H1 (cell line): ENCODE data around the gene SELENOF. TPM values are rescaled to one million over a fixed set of nuclear protein-coding genes. Genes with fewer than 3 reads are reported as not detected.

ENCODE experiments used
- CTCF ChIA-PET: fragments of 300-600 bp; sonication (Branson Sonifier 250); formaldehyde crosslinking; loops from one replicate; lab custom pipeline; 2021; ENCODE audit not compliant: partially characterized antibody; lab: Charles Lee
- POLR2A ChIA-PET: fragments of 300-600 bp; sonication (Branson Sonifier 250); formaldehyde crosslinking; loops from one replicate; lab custom pipeline; 2021; ENCODE audit warnings: inconsistent platforms; ENCODE audit not compliant: partially characterized antibody; lab: Charles Lee
- DNase-seq, 2 experiments: peaks; one replicate each; pipeline versions ENCODE4 v3.0.0 to v3.0.0-alpha.2; 2010 to 2022; ENCODE audit warnings: low spot score in 2 of 2, low read depth in 1 of 2, mixed read lengths in 1 of 2
- FAIRE-seq: peaks from 2 replicates; lab custom pipeline; 2011; peaks lifted over from hg19 to GRCh38; lab: Jason Lieb, UNC
- H2AFZ ChIP-seq: 2 replicates; pipeline ENCODE4 v1.8.1; 2012; ENCODE audit warnings: low read length, inconsistent platforms
- H2AK5ac ChIP-seq: 2 replicates; pipeline ENCODE4 v1.6.1; 2013; ENCODE audit warnings: low read depth, low read length
- H2BK120ac ChIP-seq: replicated peaks from 2 replicates; pipeline ENCODE3; 2013; ENCODE audit warnings: low read depth, low read length, inconsistent platforms
- H2BK12ac ChIP-seq: 2 replicates; pipeline ENCODE4 v1.6.1; 2013; ENCODE audit warnings: low read depth, low read length
- H2BK15ac ChIP-seq: 2 replicates; pipeline ENCODE4 v1.6.1; 2013; ENCODE audit warnings: low read length
- H2BK20ac ChIP-seq: 2 replicates; pipeline ENCODE4 v1.6.1; 2013; ENCODE audit warnings: low read length
- H2BK5ac ChIP-seq: 2 replicates; pipeline ENCODE4 v1.6.1; 2013; ENCODE audit warnings: low read depth, low read length
- H3K14ac ChIP-seq: 2 replicates; pipeline ENCODE4 v1.6.1; 2013; ENCODE audit warnings: inconsistent platforms; ENCODE audit not compliant: insufficient read length
- H3K18ac ChIP-seq: 2 replicates; pipeline ENCODE4 v1.6.1; 2013; ENCODE audit warnings: low read length; ENCODE audit errors: extremely low read depth
- H3K23ac ChIP-seq: 2 replicates; pipeline ENCODE4 v1.6.1; 2013; ENCODE audit warnings: inconsistent platforms; ENCODE audit not compliant: insufficient read length
- H3K23me2 ChIP-seq: 2 replicates; pipeline ENCODE4 v1.6.1; 2013; ENCODE audit warnings: low read depth, low read length
- H3K27ac ChIP-seq: 2 replicates; pipeline ENCODE4 v1.6.1; 2011; ENCODE audit warnings: low read depth, low read length, inconsistent platforms
- H3K27me3 ChIP-seq, 4 experiments: replicated peaks in 1 of 4; 1 replicate in 1 of 4; 2 replicates in 3 of 4; pipeline versions ENCODE4 v1.6.1 to v1.8.1; 2011 to 2013; ENCODE audit warnings: low read length in 3 of 4, mild to moderate bottlenecking in 3 of 4, inconsistent platforms in 2 of 4, mixed read lengths in 2 of 4, moderate library complexity in 1 of 4; ENCODE audit not compliant: control insufficient read depth in 3 of 4, insufficient read depth in 3 of 4; ENCODE audit errors: extremely low read depth in 1 of 4
- H3K36me3 ChIP-seq, 4 experiments: 2 replicates each; pipeline versions ENCODE4 v1.6.1 to v1.8.1; 2011 to 2013; ENCODE audit warnings: mild to moderate bottlenecking in 4 of 4, low read length in 3 of 4, moderate library complexity in 2 of 4, control low read depth in 1 of 4, inconsistent platforms in 1 of 4; ENCODE audit not compliant: insufficient read depth in 4 of 4, control insufficient read depth in 2 of 4
- H3K4ac ChIP-seq: replicated peaks from 2 replicates; pipeline ENCODE3; 2013; ENCODE audit warnings: low read length, low read depth, mixed read lengths, inconsistent platforms; ENCODE audit not compliant: insufficient read length
- H3K4me1 ChIP-seq, 4 experiments: replicated peaks in 1 of 4; 1 replicate in 1 of 4; 2 replicates in 3 of 4; pipeline versions ENCODE4 v1.6.1 to v1.8.1; 2011 to 2013; ENCODE audit warnings: low read length in 3 of 4, inconsistent platforms in 2 of 4, mixed read lengths in 1 of 4; ENCODE audit not compliant: insufficient read depth in 4 of 4, control insufficient read depth in 3 of 4
- H3K4me2 ChIP-seq, 2 experiments: 2 replicates each; pipeline versions ENCODE4 v1.6.1 to v1.8.1; 2011 to 2013; ENCODE audit warnings: low read depth in 2 of 2, low read length in 2 of 2, control low read depth in 1 of 2, inconsistent platforms in 1 of 2, mild to moderate bottlenecking in 1 of 2; ENCODE audit not compliant: insufficient read depth in 1 of 2
- H3K4me3 ChIP-seq, 4 experiments: fragments of 200-600, 300-600 bp in 1 of 4; sonication (generic), shearing (Covaris generic), sonication (Bioruptor Twin) in 1 of 4; 2 replicates each; pipeline versions ENCODE4 v1.5.1 to v1.8.1; 2011 to 2016; ENCODE audit warnings: low read length in 4 of 4, low read depth in 3 of 4, control low read depth in 2 of 4, inconsistent platforms in 2 of 4, mild to moderate bottlenecking in 2 of 4, mixed read lengths in 1 of 4, moderate library complexity in 1 of 4; ENCODE audit not compliant: insufficient read depth in 2 of 4; ENCODE audit errors: extremely low read depth in 1 of 4
- H3K56ac ChIP-seq: replicated peaks from 2 replicates; pipeline ENCODE3; 2013; ENCODE audit warnings: low read depth, mild to moderate bottlenecking, mixed read lengths, low read length, inconsistent platforms; ENCODE audit not compliant: insufficient read length
- H3K79me1 ChIP-seq: 2 replicates; pipeline ENCODE4 v1.6.1; 2013; ENCODE audit warnings: low read depth, low read length, control low read depth
- H3K79me2 ChIP-seq, 2 experiments: 2 replicates each; pipeline versions ENCODE4 v1.6.1 to v1.8.1; 2012 to 2013; ENCODE audit warnings: low read length in 2 of 2, mild to moderate bottlenecking in 2 of 2, inconsistent platforms in 1 of 2; ENCODE audit not compliant: insufficient read depth in 2 of 2, control insufficient read depth in 1 of 2
- H3K9ac ChIP-seq, 4 experiments: replicated peaks in 1 of 4; 1 replicate in 1 of 4; 2 replicates in 3 of 4; pipeline versions ENCODE4 v1.6.1 to v1.8.1; 2011 to 2013; ENCODE audit warnings: low read depth in 3 of 4, low read length in 3 of 4, control low read depth in 2 of 4, mild to moderate bottlenecking in 2 of 4, moderate library complexity in 2 of 4, inconsistent platforms in 1 of 4; ENCODE audit errors: extremely low read depth in 1 of 4
- H3K9me3 ChIP-seq, 2 experiments: 2 replicates each; pipeline versions ENCODE4 v1.6.1 to v1.8.1; 2012 to 2013; ENCODE audit warnings: mild to moderate bottlenecking in 2 of 2, moderate library complexity in 2 of 2, control low read depth in 1 of 2, inconsistent platforms in 1 of 2, low read depth in 1 of 2, low read length in 1 of 2, mixed read lengths in 1 of 2; ENCODE audit not compliant: insufficient read depth in 2 of 2
- H4K20me1 ChIP-seq, 2 experiments: replicated peaks in 1 of 2; 2 replicates each; pipeline versions ENCODE3 to v1.8.1; 2011 to 2013; ENCODE audit warnings: inconsistent platforms in 2 of 2, low read length in 2 of 2, mild to moderate bottlenecking in 1 of 2; ENCODE audit not compliant: insufficient read depth in 2 of 2, control insufficient read depth in 1 of 2
- H4K5ac ChIP-seq: 2 replicates; pipeline ENCODE4 v1.6.1; 2013; ENCODE audit warnings: low read length, low read depth, mixed read lengths, inconsistent platforms; ENCODE audit not compliant: insufficient read length
- H4K8ac ChIP-seq: 2 replicates; pipeline ENCODE4 v1.8.0; 2013; ENCODE audit warnings: mild to moderate bottlenecking, moderate library complexity, low read length, inconsistent platforms; ENCODE audit not compliant: insufficient read depth; ENCODE audit errors: extremely low read depth
- H4K91ac ChIP-seq: replicated peaks from 2 replicates; pipeline ENCODE3; 2013; ENCODE audit warnings: low read length, mixed read lengths, inconsistent platforms; ENCODE audit not compliant: insufficient read length
- BRCA1 ChIP-seq: IDR thresholded peaks from 2 replicates; pipeline ENCODE4 v1.6.1; 2012; ENCODE audit warnings: low read depth, low read length, improper control_type of control experiment
- GTF2F1 ChIP-seq: IDR thresholded peaks from 2 replicates; pipeline ENCODE4 v1.6.1; 2012; ENCODE audit warnings: low read depth, low read length, improper control_type of control experiment, borderline replicate concordance
- HDAC6 ChIP-seq: IDR thresholded peaks from one replicate; pipeline ENCODE4 v1.7.1; 2012; ENCODE audit warnings: low read depth, mild to moderate bottlenecking, inconsistent platforms, low read length, moderate library complexity
- JUN ChIP-seq: IDR thresholded peaks from 2 replicates; pipeline ENCODE4 v1.6.1; 2011; ENCODE audit warnings: low read depth, mild to moderate bottlenecking, improper control_type of control experiment, low read length
- KDM4A ChIP-seq: IDR thresholded peaks from one replicate; pipeline ENCODE4 v1.7.1; 2012; ENCODE audit warnings: low read depth, mild to moderate bottlenecking, moderate library complexity, low read length, inconsistent platforms; ENCODE audit not compliant: severe bottlenecking
- POLR2AphosphoS5 ChIP-seq: IDR thresholded peaks from 2 replicates; pipeline ENCODE4 v1.6.1; 2011; ENCODE audit warnings: low read depth, low read length
- RNF2 ChIP-seq: fragments of 200-900, 300-1000 bp; sonication (generic); IDR thresholded peaks from 2 replicates; pipeline ENCODE4 v1.7.1; 2016; ENCODE audit warnings: borderline replicate concordance, low read depth, mild to moderate bottlenecking, antibody characterized with exemption, low read length; ENCODE audit not compliant: poor library complexity, severe bottlenecking; ENCODE audit errors: missing control alignments
- ZNF274 ChIP-seq: IDR thresholded peaks from 2 replicates; pipeline ENCODE4 v1.7.0; 2012; ENCODE audit warnings: low read length, borderline replicate concordance; ENCODE audit errors: extremely low read depth
- WGBS, 2 experiments: shearing (Covaris generic) in 1 of 2; methylation state at CpG; one replicate each; pipeline versions ENCODE4 v1.1.6 to v1.1.7; 2013 to 2015; ENCODE audit warnings: low lambda C conversion rate in 2 of 2, mixed read lengths in 2 of 2, inconsistent platforms in 1 of 2, low coverage in 1 of 2, missing lambda C conversion rate in 1 of 2; ENCODE audit not compliant: insufficient replicate concordance in 2 of 2, insufficient coverage in 1 of 2, insufficient read length in 1 of 2; ENCODE audit errors: extremely low coverage in 1 of 2, missing lambda C conversion rate in 1 of 2; 5-methylcytosine and 5-hydroxymethylcytosine counted together
- polyA plus RNA-seq, 7 experiments: library from polyadenylated mRNA; depleted of rRNA in 3 of 7; stranded (reverse) in 5 of 7; unstranded in 2 of 7; fragments of >200 nt in 5 of 7; fragments of 200-250 nt in 2 of 7; gene quantifications; 1 replicate in 5 of 7; 2 replicates in 1 of 7; 4 replicates in 1 of 7; pipeline versions ENCODE4 v1.2.1 to v1.2.3, GENCODE V29; 2011 to 2013; ENCODE audit warnings: missing spikeins in 2 of 7, mixed read lengths in 2 of 7
- total RNA-seq: library from RNA; stranded (reverse); fragmentation: NEBNext Ultra II Directional; extraction: Animal tissue kit (Norgen Biotek cat#: 25700); gene quantifications from 2 replicates; pipeline ENCODE4 v1.2.1, GENCODE V29; 2021
- TF ChIP-seq, protein P1 (sequence below), 3 experiments: IDR thresholded peaks; 1 replicate in 2 of 3; 2 replicates in 1 of 3; pipeline versions ENCODE4 v1.5.1 to v1.6.1; 2011; ENCODE audit warnings: low read length in 3 of 3, mild to moderate bottlenecking in 3 of 3, inconsistent platforms in 2 of 3, low read depth in 1 of 3, moderate library complexity in 1 of 3; ENCODE audit not compliant: insufficient read depth in 1 of 3; ENCODE audit errors: control extremely low read depth in 1 of 3

Gene SELENOF
- total and polyA plus RNA-seq, 2 of the 8 experiments (the other 6 are each of a cell fraction or from before 2014, with no cell fraction given): 70.7 to 163 TPM

DNA sequence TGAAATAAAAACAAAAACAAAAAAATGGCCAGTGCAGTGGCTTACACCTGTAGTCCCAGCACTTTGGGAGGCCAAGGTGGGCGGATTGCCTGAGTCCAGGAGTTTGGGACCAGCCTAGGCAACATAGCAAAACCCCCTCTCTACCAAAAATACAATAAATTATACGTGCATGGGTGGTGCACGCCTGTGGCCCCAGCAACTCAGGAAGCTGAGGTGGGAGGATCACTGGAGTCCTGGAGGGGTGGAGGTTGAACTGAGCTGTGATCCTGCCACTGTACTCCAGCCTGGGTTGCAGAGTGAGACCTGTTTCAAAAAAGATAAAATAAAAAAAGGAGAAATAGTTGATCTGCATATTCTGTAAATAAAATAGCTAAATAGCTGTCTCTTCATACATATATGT is 41.8 kb upstream of the SELENOF start:
- H3K56ac ChIP-seq: no peak overlapping the region
- DNase-seq (no peak), FAIRE-seq (no peak)
- peaks cover 2% of the 10 kb centered on the region; the same call in 1 of the 2 replicates for H3K79me1 ChIP-seq
- H2AFZ ChIP-seq: no peak overlapping the region
- no peak overlapping the region for H3K4ac ChIP-seq
- H3K4me3 ChIP-seq: no peak overlapping the region
- H2BK15ac ChIP-seq: no peak overlapping the region
- no peaks in the 10 kb centered on the region for H3K27me3 ChIP-seq
- H2BK20ac ChIP-seq: no peak overlapping the region
- peaks cover 0 to 1% of the 10 kb centered on the region in 2 experiments for H4K20me1 ChIP-seq
- H4K8ac ChIP-seq: no peak overlapping the region
- POLR2A ChIA-PET: interaction anchor here (2.5 kb wide), 1 partner anchor 41 kb away, joined by 8 read pairs; the partner anchor contains the start of genes HS2ST1 and SELENOF
- no peaks in the 10 kb centered on the region for H3K23me2 ChIP-seq
- no peak overlapping the region for H3K4me2 ChIP-seq
- H2BK120ac ChIP-seq: no peak overlapping the region
- peaks cover 0 to 73% of the 10 kb centered on the region in 2 experiments; a peak in 3 of 4 replicates for H3K79me2 ChIP-seq
- peaks cover 0 to 2% of the 10 kb centered on the region in 2 experiments; a peak in 1 of 4 replicates for H3K9me3 ChIP-seq
- no peak overlapping the region for H2BK5ac ChIP-seq
- H4K91ac ChIP-seq: no peak overlapping the region
- H3K36me3 ChIP-seq: no peaks in the 10 kb centered on the region
- WGBS, 2 experiments: 83% methylated on average over 3 of the region's 3 CpGs; no CpG with 5 or more reads in 1 of the 2 experiments
- no peak overlapping the region for H2AK5ac ChIP-seq
- H3K27ac ChIP-seq: no peak overlapping the region
- no peak overlapping the region for H4K5ac ChIP-seq
- H3K9ac ChIP-seq: no peak overlapping the region
- CTCF ChIA-PET: interaction anchor here (1.9 kb wide), 1 partner anchor 9 kb away, joined by 7 read pairs; no protein-coding TSS in a partner anchor
- TF ChIP-seq HDAC6 (no peak), KDM4A (no peak), GTF2F1 (no peak), POLR2AphosphoS5 (no peak), JUN (no peak), ZNF274 (no peak), RNF2 (no peak), BRCA1 (no peak)
- TF ChIP-seq, protein P1, sequence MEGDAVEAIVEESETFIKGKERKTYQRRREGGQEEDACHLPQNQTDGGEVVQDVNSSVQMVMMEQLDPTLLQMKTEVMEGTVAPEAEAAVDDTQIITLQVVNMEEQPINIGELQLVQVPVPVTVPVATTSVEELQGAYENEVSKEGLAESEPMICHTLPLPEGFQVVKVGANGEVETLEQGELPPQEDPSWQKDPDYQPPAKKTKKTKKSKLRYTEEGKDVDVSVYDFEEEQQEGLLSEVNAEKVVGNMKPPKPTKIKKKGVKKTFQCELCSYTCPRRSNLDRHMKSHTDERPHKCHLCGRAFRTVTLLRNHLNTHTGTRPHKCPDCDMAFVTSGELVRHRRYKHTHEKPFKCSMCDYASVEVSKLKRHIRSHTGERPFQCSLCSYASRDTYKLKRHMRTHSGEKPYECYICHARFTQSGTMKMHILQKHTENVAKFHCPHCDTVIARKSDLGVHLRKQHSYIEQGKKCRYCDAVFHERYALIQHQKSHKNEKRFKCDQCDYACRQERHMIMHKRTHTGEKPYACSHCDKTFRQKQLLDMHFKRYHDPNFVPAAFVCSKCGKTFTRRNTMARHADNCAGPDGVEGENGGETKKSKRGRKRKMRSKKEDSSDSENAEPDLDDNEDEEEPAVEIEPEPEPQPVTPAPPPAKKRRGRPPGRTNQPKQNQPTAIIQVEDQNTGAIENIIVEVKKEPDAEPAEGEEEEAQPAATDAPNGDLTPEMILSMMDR (IDR thresholded peaks at IDR 0.05; ENCODE audit: control extremely low read depth in 1 of 3, insufficient read depth in 1 of 3, low read depth in 1 of 3, low read length in 3 of 3): no peak
- peaks cover 0 to 6% (median 3%) of the 10 kb centered on the region in 4 experiments; a peak in 3 of 7 replicates for H3K4me1 ChIP-seq
- H3K18ac ChIP-seq: no peak overlapping the region
- H3K23ac ChIP-seq: no peak overlapping the region
- H2BK12ac ChIP-seq: no peak overlapping the region
- no peak overlapping the region for H3K14ac ChIP-seq
